ENCODE measurements around the gene PEX5L. TPM values are rescaled to one million over a fixed set of nuclear protein-coding genes. Genes with fewer than 3 reads are reported as not detected.
"Not testable (repeated sequence)": the region's sequence is repeated elsewhere in the genome, so short reads cannot be mapped to it uniquely, and the experiment has no call there.

The PEX5L gene
- total RNA-seq, 4 donors from 2014 or later, result not detected

GRCh38 chr3:180018543-180018942 lies 18.2 kb downstream of the PEX5L start:
- Histone ChIP-seq H3K4me1 (no peaks in the 10 kb centered on the region), H3K9me3 (no peaks in the 10 kb centered on the region), H3K36me3 (no peaks in the 10 kb centered on the region), H3K4me3 (no peak overlapping the region), H3K27ac (no peak overlapping the region), H3K27me3 (no peaks in the 10 kb centered on the region)
- intact Hi-C loops (cut with DNase I), result no loop called here
- no peak for DNase-seq
- TF ChIP-seq CTCF (IDR thresholded peaks at IDR 0.05) (no peak), POLR2A (IDR thresholded peaks at IDR 0.05) (no peak)
- 42 to 44% methylated on average over 5 of the region's 5 CpGs for WGBS, 2 donors

GRCh38 chr3:180017846-180018245 lies 18.9 kb downstream of the PEX5L start:
- no peaks in the 10 kb centered on the region for H3K36me3 ChIP-seq
- no peaks in the 10 kb centered on the region for H3K9me3 ChIP-seq
- no peaks in the 10 kb centered on the region for H3K27me3 ChIP-seq
- TF ChIP-seq POLR2A (IDR thresholded peaks at IDR 0.05) (no peak), CTCF (IDR thresholded peaks at IDR 0.05) (no peak)
- H3K4me3 ChIP-seq, result no peak overlapping the region
- intact Hi-C loops (cut with DNase I), result no loop called here
- H3K27ac ChIP-seq, result no peak overlapping the region
- DNase-seq, result no peak
- 58 to 64% methylated on average over 3 of the region's 3 CpGs for WGBS, 2 donors
- H3K4me1 ChIP-seq, result no peaks in the 10 kb centered on the region

- Histone ChIP-seq H3K36me3 (no peaks in the 10 kb centered on the region), H3K9me3 (peaks cover 0 to 19% (median 5%) of the 10 kb centered on the region in 3 donors), H3K4me1 (no peaks in the 10 kb centered on the region), H3K4me3 (no peak overlapping the region), H3K27ac (no peak overlapping the region), H3K27me3 (no peaks in the 10 kb centered on the region)
- no peak for TF ChIP-seq POLR2A (IDR thresholded peaks at IDR 0.05)
- TF ChIP-seq CTCF (IDR thresholded peaks at IDR 0.05), result no peak
- 57 to 65% methylated on average over 3 of the region's 3 CpGs for WGBS, 2 donors
- no peak for DNase-seq
- intact Hi-C loops (cut with DNase I), result no loop called here
Observed at GRCh38 chr3:180011927-180012326, 24.8 kb downstream of the PEX5L start.

- intact Hi-C loops (cut with DNase I); H3K4me1 ChIP-seq; H3K27ac ChIP-seq; H3K27me3 ChIP-seq; H3K4me3 ChIP-seq; DNase-seq; H3K36me3 ChIP-seq: not testable (repeated sequence)
- H3K9me3 ChIP-seq, result peaks cover 0 to 19% (median 5%) of the 10 kb centered on the region in 3 donors
- 80 to 84% methylated on average over 3 of the region's 3 CpGs for WGBS, 2 donors
Observed at GRCh38 chr3:180008318-180008717, 28.4 kb downstream of the PEX5L start.

- no peaks in the 10 kb centered on the region for H3K36me3 ChIP-seq
- H3K4me1 ChIP-seq, result no peaks in the 10 kb centered on the region
- H3K27ac ChIP-seq, result no peak overlapping the region
- H3K4me3 ChIP-seq, result no peak overlapping the region
- no peaks in the 10 kb centered on the region for H3K27me3 ChIP-seq
- H3K9me3 ChIP-seq, result peaks cover 0 to 19% (median 5%) of the 10 kb centered on the region in 3 donors
- intact Hi-C loops (cut with DNase I), result no loop called here
- WGBS, 2 donors, result 66% methylated on average over 2 of the region's 2 CpGs
- TF ChIP-seq POLR2A (IDR thresholded peaks at IDR 0.05) (no peak), CTCF (IDR thresholded peaks at IDR 0.05) (no peak)
- DNase-seq, result no peak
Observed at GRCh38 chr3:180004542-180004941, 32.2 kb downstream of the PEX5L start.

GRCh38 chr3:180002006-180002405 lies 34.7 kb downstream of the PEX5L start:
- TF ChIP-seq POLR2A (IDR thresholded peaks at IDR 0.05) (no peak), CTCF (IDR thresholded peaks at IDR 0.05) (no peak)
- 59 to 60% methylated on average over 2 of the region's 2 CpGs for WGBS, 2 donors
- Histone ChIP-seq H3K27ac (no peak overlapping the region), H3K4me3 (no peak overlapping the region), H3K9me3 (no peaks in the 10 kb centered on the region), H3K36me3 (no peaks in the 10 kb centered on the region), H3K4me1 (no peaks in the 10 kb centered on the region), H3K27me3 (no peaks in the 10 kb centered on the region)
- intact Hi-C loops (cut with DNase I), result no loop called here
- DNase-seq, result no peak

All from esophagus squamous epithelium (tissue), 5 donors.